Mesenchymal stem cell (in vitro differentiated cells and primary cell): ENCODE measurements around the gene FMN2.

Experiments
- DNase-seq: peaks from one replicate; pipeline ENCODE4 v3.0.0-alpha.2; 2013
- H2AFZ ChIP-seq: one replicate; pipeline ENCODE4 v1.6.1; 2013; ENCODE audit warnings: low read depth, mild to moderate bottlenecking, control low read depth, inconsistent platforms, low read length, moderate library complexity
- H2AK5ac ChIP-seq: 2 replicates; pipeline ENCODE4 v1.6.1; 2013; ENCODE audit warnings: low read length, moderate library complexity, mild to moderate bottlenecking, inconsistent platforms; ENCODE audit not compliant: severe bottlenecking
- H2BK120ac ChIP-seq: one replicate; pipeline ENCODE4 v1.6.1; 2013; ENCODE audit warnings: low read depth, mild to moderate bottlenecking, inconsistent platforms, low read length, moderate library complexity
- H2BK12ac ChIP-seq, 2 experiments: one replicate each; pipeline ENCODE4 v1.6.1; 2013; ENCODE audit warnings: inconsistent platforms in 2 of 2, low read length in 2 of 2, mild to moderate bottlenecking in 2 of 2, moderate library complexity in 2 of 2, control low read depth in 1 of 2
- H2BK15ac ChIP-seq: one replicate; pipeline ENCODE4 v1.6.1; 2013; ENCODE audit warnings: mild to moderate bottlenecking, low read depth, inconsistent platforms; ENCODE audit not compliant: poor library complexity, severe bottlenecking
- H2BK5ac ChIP-seq: 2 replicates; pipeline ENCODE4 v1.6.1; 2013; ENCODE audit warnings: low read depth, mild to moderate bottlenecking, low read length, control low read depth, inconsistent platforms; ENCODE audit not compliant: poor library complexity, severe bottlenecking
- H3K14ac ChIP-seq, 2 experiments: one replicate each; pipeline ENCODE4 v1.6.1; 2013; ENCODE audit warnings: inconsistent platforms in 2 of 2, low read length in 2 of 2, control low read depth in 1 of 2, mild to moderate bottlenecking in 1 of 2, moderate library complexity in 1 of 2
- H3K18ac ChIP-seq, 2 experiments: one replicate each; pipeline ENCODE4 v1.6.1; 2013; ENCODE audit warnings: inconsistent platforms in 2 of 2, low read length in 2 of 2, control low read depth in 1 of 2, low read depth in 1 of 2, mild to moderate bottlenecking in 1 of 2
- H3K23ac ChIP-seq, 2 experiments: one replicate each; pipeline ENCODE4 v1.6.1; 2013; ENCODE audit warnings: inconsistent platforms in 2 of 2, low read length in 2 of 2, mild to moderate bottlenecking in 2 of 2, moderate library complexity in 2 of 2, control low read depth in 1 of 2
- H3K27ac ChIP-seq: 2 replicates; pipeline ENCODE4 v1.5.1; 2013; ENCODE audit warnings: mild to moderate bottlenecking, moderate library complexity, low read length, control low read depth, inconsistent platforms; ENCODE audit not compliant: poor library complexity, severe bottlenecking
- H3K27me3 ChIP-seq, 2 experiments: 2 replicates each; pipeline versions ENCODE4 v1.6.1 to v1.7.0; 2013; ENCODE audit warnings: low read length in 2 of 2, mild to moderate bottlenecking in 2 of 2, moderate library complexity in 2 of 2, control low read depth in 1 of 2, inconsistent platforms in 1 of 2; ENCODE audit not compliant: control insufficient read depth in 1 of 2, insufficient read depth in 1 of 2
- H3K36me3 ChIP-seq, 2 experiments: 2 replicates each; pipeline versions ENCODE4 v1.6.1 to v1.7.0; 2013; ENCODE audit warnings: low read length in 2 of 2, control low read depth in 1 of 2, inconsistent platforms in 1 of 2, low read depth in 1 of 2, mild to moderate bottlenecking in 1 of 2; ENCODE audit not compliant: insufficient read depth in 2 of 2, control insufficient read depth in 1 of 2
- H3K4ac ChIP-seq, 2 experiments: one replicate each; pipeline ENCODE4 v1.6.1; 2013; ENCODE audit warnings: inconsistent platforms in 2 of 2, low read length in 2 of 2, mild to moderate bottlenecking in 2 of 2, moderate library complexity in 2 of 2, control low read depth in 1 of 2, low read depth in 1 of 2
- H3K4me1 ChIP-seq: 2 replicates; pipeline ENCODE4 v1.6.1; 2013; ENCODE audit warnings: low read depth, low read length, control low read depth; ENCODE audit not compliant: control insufficient read depth, insufficient read depth
- H3K4me2 ChIP-seq: 2 replicates; pipeline ENCODE4 v1.6.1; 2013; ENCODE audit warnings: low read length, mild to moderate bottlenecking, inconsistent platforms; ENCODE audit not compliant: poor library complexity, severe bottlenecking
- H3K4me3 ChIP-seq, 2 experiments: 2 replicates each; pipeline versions ENCODE4 v1.5.1 to v1.7.0; 2013; ENCODE audit warnings: low read length in 2 of 2, mild to moderate bottlenecking in 2 of 2, control low read depth in 1 of 2, low read depth in 1 of 2; ENCODE audit not compliant: insufficient read depth in 1 of 2
- H3K79me1 ChIP-seq: replicated peaks from 2 replicates; pipeline ENCODE4 v1.6.1; 2013; ENCODE audit warnings: mild to moderate bottlenecking, control low read depth, low read length, inconsistent platforms; ENCODE audit not compliant: poor library complexity, severe bottlenecking
- H3K9ac ChIP-seq: 2 replicates; pipeline ENCODE4 v1.7.0; 2013; ENCODE audit warnings: mild to moderate bottlenecking, low read length, moderate library complexity
- H3K9me3 ChIP-seq: 2 replicates; pipeline ENCODE4 v1.7.0; 2013; ENCODE audit warnings: mild to moderate bottlenecking, low read length; ENCODE audit not compliant: control insufficient read depth
- H4K8ac ChIP-seq: one replicate; pipeline ENCODE4 v1.6.1; 2013; ENCODE audit warnings: inconsistent platforms, mild to moderate bottlenecking, low read length, moderate library complexity
- H4K91ac ChIP-seq: one replicate; pipeline ENCODE4 v1.6.1; 2013; ENCODE audit warnings: mild to moderate bottlenecking, low read length, inconsistent platforms
- WGBS: methylation state at CpG from one replicate; pipeline ENCODE4 v1.1.7; 2013; ENCODE audit warnings: mixed read lengths; 5-methylcytosine and 5-hydroxymethylcytosine counted together

FMN2 gene

GRCh38 chr1:240104672-240105071 lies 13.0 kb downstream of the FMN2 start:
- peaks cover 1% of the 10 kb centered on the region for H3K79me1 ChIP-seq
- no peak overlapping the region for H3K27ac ChIP-seq
- no peak overlapping the region for H3K4me3 ChIP-seq
- peaks cover 6% of the 10 kb centered on the region for H3K4me1 ChIP-seq
- H4K91ac ChIP-seq = no peak overlapping the region
- no peak overlapping the region for H2BK120ac ChIP-seq
- H3K14ac ChIP-seq = no peak overlapping the region
- no peak overlapping the region for H2BK15ac ChIP-seq
- H3K36me3 ChIP-seq = no peaks in the 10 kb centered on the region
- DNase-seq = no peak
- no peak overlapping the region for H3K23ac ChIP-seq
- H4K8ac ChIP-seq = no peak overlapping the region
- no peak overlapping the region for H3K9ac ChIP-seq
- H2AFZ ChIP-seq = no peak overlapping the region
- 80% methylated on average over 2 of the region's 2 CpGs for WGBS
- H3K4ac ChIP-seq = no peak overlapping the region
- no peak overlapping the region for H2BK5ac ChIP-seq
- H3K4me2 ChIP-seq = no peak overlapping the region
- no peak overlapping the region for H2BK12ac ChIP-seq
- H2AK5ac ChIP-seq = no peak overlapping the region
- H3K18ac ChIP-seq = no peak overlapping the region
- H3K27me3 ChIP-seq = no peaks in the 10 kb centered on the region
- H3K9me3 ChIP-seq = no peaks in the 10 kb centered on the region

GRCh38 chr1:240107058-240107684 lies 15.5 kb downstream of the FMN2 start:
- H3K27me3 ChIP-seq = no peaks in the 10 kb centered on the region
- 10% methylated on average over 3 of the region's 3 CpGs for WGBS
- no peak overlapping the region for H2AK5ac ChIP-seq
- no peak overlapping the region for H3K4me3 ChIP-seq
- DNase-seq = peak; percentile 67
- no peak overlapping the region for H4K8ac ChIP-seq
- peaks cover 6% of the 10 kb centered on the region for H3K79me1 ChIP-seq
- no peak overlapping the region for H2AFZ ChIP-seq
- no peak overlapping the region for H2BK5ac ChIP-seq
- peak overlapping the region; percentile 64 for H3K27ac ChIP-seq
- H2BK15ac ChIP-seq = no peak overlapping the region
- H3K4me1 ChIP-seq = peaks cover 3% of the 10 kb centered on the region
- H3K4ac ChIP-seq = no peak overlapping the region
- no peak overlapping the region for H3K9ac ChIP-seq
- H2BK120ac ChIP-seq = no peak overlapping the region
- H3K9me3 ChIP-seq = no peaks in the 10 kb centered on the region
- no peak overlapping the region for H2BK12ac ChIP-seq
- no peak overlapping the region for H4K91ac ChIP-seq
- no peak overlapping the region for H3K4me2 ChIP-seq
- H3K14ac ChIP-seq = no peak overlapping the region
- no peak overlapping the region for H3K18ac ChIP-seq
- H3K36me3 ChIP-seq = no peaks in the 10 kb centered on the region
- no peak overlapping the region for H3K23ac ChIP-seq

- 60% methylated on average over 2 of the region's 2 CpGs for WGBS
- H2BK12ac ChIP-seq = no peak overlapping the region
- H2AFZ ChIP-seq = no peak overlapping the region
- no peak overlapping the region for H3K4me3 ChIP-seq
- H2AK5ac ChIP-seq = no peak overlapping the region
- no peak overlapping the region for H2BK5ac ChIP-seq
- no peak overlapping the region for H3K14ac ChIP-seq
- H3K36me3 ChIP-seq = no peaks in the 10 kb centered on the region
- H2BK15ac ChIP-seq = no peak overlapping the region
- peak; percentile 36 for DNase-seq
- H3K23ac ChIP-seq = no peak overlapping the region
- H3K4me1 ChIP-seq = peaks cover 3% of the 10 kb centered on the region
- no peak overlapping the region for H3K18ac ChIP-seq
- no peak overlapping the region for H3K4me2 ChIP-seq
- H3K9me3 ChIP-seq = no peaks in the 10 kb centered on the region
- H3K9ac ChIP-seq = no peak overlapping the region
- H3K4ac ChIP-seq = no peak overlapping the region
- no peak overlapping the region for H3K27ac ChIP-seq
- no peak overlapping the region for H4K8ac ChIP-seq
- H3K79me1 ChIP-seq = peaks cover 11% of the 10 kb centered on the region
- no peaks in the 10 kb centered on the region for H3K27me3 ChIP-seq
- H2BK120ac ChIP-seq = no peak overlapping the region
- H4K91ac ChIP-seq = no peak overlapping the region
Measured at GRCh38 chr1:240109130-240109529, 17.4 kb downstream of the FMN2 start.

GRCh38 chr1:240109920-240110636 lies 18.4 kb downstream of the FMN2 start:
- Histone ChIP-seq H2AFZ (no peak overlapping the region), H3K14ac (no peak overlapping the region), H2BK15ac (no peak overlapping the region), H3K36me3 (no peaks in the 10 kb centered on the region), H2BK120ac (no peak overlapping the region), H3K23ac (no peak overlapping the region), H3K79me1 (peaks cover 11% of the 10 kb centered on the region), H2AK5ac (no peak overlapping the region), H2BK5ac (peak overlapping the region; percentile 53), H3K4me1 (peaks cover 3% of the 10 kb centered on the region), H3K18ac (no peak overlapping the region), H3K4ac (no peak overlapping the region), H4K91ac (no peak overlapping the region), H3K9ac (no peak overlapping the region), H3K4me2 (no peak overlapping the region), H3K9me3 (no peaks in the 10 kb centered on the region), H4K8ac (no peak overlapping the region), H3K4me3 (no peak overlapping the region), H2BK12ac (no peak overlapping the region), H3K27me3 (no peaks in the 10 kb centered on the region), H3K27ac (no peak overlapping the region)
- WGBS = 79% methylated on average over 3 of the region's 5 CpGs
- peak; percentile 61 for DNase-seq
